ENCODE data around the gene LAGE3.
A peak's percentile ranks its signal among the peaks of the same experiment; 100 is the strongest.

LAGE3 gene

DNA sequence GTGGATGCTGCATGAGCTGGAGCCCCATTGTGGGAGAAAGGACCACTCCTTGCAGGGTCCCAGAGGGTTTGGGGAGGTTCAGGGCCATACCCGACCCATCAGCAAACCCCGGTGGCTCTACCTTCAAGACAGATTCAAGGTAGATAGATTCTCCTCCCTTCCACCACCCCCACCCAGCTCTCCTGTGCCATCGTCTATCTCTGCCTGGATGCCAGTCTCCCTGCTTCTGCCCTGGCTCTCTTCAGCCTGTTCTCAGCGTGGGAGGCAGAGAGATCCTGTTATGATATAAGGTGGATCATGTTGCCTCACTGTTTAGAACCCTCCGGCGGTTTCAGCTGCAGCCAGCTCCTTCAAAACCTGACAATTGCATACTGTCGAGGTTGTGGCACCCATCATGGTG is 5.4 kb downstream of the LAGE3 start:
- DNase-seq: no peak

DNA sequence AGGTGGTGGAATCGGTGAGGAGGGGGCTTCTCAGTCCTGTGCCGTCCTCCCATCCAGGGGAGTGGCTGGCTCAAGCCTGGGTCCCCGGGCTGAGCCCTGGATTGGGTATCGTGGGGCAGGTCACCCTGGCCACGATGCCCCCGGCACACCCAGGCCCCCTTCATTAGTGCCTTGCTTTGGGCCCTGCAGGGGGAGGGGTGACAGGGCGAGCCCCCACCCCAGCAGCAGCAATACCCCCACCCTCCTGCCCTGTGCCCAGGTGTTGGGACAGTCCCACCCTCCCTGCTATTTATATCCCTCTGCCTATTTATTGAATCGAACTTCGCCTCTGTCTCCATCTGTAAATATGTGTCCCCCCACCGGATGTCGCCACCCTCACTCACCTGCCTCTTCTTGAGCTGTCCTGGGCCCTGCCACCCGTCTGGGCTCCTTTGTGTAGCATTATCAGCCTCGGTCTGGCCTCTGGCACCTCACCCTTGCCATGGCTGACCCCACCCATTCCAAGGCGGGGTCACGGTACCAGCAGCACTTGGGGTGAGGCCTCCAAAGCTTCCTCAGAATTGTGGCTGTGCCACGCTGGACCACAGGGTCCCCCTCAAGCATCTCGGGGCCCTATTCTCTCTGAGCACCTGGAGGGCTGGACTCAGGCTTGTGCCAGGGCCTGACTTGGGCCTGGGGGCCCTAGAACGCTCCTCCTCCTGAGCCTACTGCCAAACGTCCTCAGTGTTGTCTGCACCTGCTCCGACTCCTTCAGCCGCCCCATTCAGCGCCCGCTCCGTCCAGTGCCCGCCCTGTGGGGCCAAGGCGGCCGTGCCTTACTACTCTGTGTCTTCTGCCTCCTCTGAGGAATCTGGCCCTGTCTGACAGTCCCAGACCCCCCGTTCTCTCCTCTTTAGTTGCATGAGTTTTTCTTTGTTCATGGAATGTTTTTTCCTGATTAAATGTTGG is 6.1 kb downstream of the LAGE3 start:
- DNase-seq: no peak

DNA sequence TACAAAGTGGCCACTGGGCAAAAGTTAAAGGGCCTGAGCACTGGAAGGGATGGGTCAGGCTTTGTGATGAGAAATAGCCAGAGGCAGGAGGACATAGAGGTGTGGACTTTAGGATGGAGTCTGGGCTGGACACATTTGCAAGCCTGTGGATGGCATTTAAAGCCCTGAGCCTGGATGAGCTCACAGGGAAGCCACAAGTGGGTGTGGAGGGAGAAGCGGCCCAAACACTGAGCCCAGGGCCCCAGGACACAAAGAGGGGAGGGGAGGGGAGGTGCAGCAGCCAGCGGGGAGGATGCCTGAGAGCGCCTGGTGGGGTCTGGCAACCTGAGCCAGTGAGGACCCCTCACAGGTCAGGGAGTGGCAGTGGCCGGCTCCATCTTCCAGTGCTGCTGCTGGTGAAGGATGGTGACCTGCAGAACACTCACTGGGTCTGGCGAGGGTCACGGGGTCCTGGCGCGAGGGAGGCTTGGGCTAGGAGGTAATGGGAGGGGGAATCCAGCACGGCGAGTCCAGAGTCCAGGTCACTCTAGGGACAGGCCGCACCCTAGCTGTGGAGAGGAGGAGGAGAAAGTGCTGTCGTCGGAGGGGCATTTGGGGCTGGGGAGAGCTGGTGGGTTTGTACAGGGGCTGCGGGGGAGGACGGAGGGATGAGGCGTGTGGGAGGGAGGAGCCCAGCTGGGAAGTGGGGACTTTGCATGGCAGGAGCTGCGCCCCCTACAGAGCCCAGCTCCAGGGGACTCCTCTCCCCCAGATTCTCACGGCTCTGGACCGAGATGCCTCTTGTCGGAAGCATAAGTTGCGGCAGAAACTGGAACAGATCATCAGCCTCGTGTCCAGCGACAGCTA is 7.0 kb downstream of the LAGE3 start:
- DNase-seq: no peak

DNA sequence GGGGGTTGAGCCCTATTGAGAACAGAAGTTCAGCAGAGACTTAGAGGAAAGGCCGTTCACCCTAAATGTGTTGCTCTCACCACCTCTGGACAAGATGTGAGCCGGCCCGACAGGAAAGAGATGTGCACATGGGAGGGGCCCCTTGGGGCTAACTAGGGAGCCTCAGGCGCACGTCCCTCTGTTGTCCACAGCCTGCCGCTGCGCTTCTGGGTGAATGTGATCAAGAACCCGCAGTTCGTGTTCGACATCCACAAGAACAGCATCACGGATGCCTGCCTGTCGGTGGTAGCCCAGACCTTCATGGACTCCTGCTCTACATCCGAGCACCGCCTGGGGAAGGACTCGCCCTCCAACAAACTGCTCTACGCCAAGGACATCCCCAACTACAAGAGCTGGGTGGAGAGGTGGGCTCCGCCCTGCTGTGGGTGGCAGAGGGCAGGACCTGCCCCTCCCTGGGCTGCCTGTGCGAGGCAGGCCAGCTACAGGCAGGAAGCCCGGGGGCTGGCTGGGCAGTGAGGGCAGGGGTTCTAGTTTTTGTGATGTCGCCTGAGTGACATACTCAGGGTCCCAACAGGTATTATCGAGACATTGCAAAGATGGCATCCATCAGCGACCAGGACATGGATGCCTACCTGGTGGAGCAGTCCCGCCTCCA is 8.0 kb downstream of the LAGE3 start:
- no peak for DNase-seq

DNA sequence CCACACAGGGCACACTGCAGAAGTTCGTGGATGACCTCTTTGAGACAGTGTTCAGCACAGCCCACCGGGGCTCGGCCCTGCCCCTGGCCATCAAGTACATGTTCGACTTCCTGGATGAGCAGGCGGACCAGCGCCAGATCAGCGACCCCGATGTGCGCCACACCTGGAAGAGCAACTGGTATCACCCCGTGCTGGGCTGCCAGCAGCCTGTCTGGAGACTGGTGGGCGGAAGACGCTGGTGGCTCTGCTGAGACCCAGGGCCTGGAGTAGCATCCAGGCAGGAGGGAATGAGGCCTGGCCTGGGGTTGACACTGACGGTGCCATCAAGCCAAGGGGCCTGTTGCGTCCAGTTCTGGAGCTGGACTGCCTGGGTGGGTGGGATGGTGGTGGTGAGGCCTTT is 8.6 kb downstream of the LAGE3 start:
- no peak for DNase-seq

DNA sequence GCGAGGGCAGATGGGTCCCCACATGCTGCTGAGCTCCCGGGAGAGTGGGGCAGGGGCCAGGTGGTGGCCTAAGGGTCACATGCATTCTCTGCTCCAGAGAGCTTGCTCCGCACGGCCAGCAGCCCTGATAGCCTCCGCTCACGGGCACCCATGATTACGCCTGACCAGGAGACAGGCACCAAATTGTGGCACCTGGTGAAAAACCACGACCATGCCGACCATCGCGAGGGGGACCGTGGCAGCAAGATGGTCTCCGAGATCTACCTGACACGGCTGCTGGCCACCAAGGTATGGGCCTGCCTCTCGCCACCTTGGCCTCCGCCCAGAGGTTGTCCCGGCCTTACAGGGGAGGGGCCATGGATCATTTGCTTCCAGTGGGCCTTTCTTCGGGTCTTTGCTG is 9.2 kb downstream of the LAGE3 start:
- no peak for DNase-seq

DNA sequence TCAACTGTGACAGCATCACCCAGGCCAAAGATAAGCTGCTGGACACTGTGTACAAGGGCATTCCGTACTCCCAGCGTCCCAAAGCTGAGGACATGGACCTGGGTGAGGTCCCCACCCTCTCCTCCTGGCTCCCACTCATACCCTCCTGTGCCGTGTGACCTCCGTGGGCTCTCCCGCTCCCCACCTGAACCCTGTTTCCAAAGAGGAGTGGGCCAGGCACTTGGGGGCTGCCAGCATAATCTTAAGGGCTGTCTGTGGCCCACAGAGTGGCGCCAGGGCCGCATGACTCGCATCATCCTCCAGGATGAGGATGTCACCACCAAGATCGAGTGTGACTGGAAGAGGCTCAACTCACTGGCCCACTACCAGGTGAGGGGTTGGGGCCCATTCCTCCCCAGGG is 10.0 kb downstream of the LAGE3 start:
- no peak for DNase-seq

DNA sequence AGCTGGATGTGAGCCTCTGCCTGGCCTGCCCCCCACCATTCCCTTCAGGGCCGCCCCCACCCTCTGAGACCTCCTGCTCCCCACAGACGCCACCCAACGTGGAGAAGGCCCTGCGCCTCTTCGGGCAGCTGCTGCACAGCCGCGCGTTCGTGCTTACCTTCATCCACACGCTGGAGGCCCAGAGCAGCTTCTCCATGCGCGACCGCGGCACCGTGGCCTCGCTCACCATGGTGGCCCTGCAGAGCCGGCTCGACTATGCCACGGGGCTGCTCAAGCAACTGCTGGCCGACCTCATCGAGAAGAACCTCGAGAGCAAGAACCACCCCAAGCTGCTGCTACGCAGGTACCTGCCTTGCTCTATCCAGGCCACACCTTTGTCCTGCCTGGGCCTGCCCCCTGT is 10.9 kb downstream of the LAGE3 start:
- no peak for DNase-seq

DNA sequence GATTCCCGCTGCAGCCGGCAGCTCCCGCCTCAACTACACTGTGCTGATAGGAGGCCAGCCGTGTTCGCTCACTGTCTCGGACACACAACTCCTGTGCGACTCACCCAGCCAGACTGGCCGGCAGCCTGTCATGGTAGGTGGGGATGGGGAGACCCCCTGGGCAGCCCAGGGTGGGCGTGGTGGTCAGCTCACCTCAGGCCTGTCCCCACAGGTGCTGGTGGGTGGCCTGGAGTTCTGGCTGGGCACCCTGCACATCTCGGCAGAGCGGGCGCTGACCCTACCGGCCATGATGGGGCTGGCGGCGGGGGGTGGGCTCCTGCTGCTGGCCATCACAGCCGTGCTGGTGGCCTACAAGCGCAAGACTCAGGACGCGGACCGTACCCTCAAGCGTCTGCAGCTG is 11.5 kb downstream of the LAGE3 start:
- DNase-seq: no peak

DNA sequence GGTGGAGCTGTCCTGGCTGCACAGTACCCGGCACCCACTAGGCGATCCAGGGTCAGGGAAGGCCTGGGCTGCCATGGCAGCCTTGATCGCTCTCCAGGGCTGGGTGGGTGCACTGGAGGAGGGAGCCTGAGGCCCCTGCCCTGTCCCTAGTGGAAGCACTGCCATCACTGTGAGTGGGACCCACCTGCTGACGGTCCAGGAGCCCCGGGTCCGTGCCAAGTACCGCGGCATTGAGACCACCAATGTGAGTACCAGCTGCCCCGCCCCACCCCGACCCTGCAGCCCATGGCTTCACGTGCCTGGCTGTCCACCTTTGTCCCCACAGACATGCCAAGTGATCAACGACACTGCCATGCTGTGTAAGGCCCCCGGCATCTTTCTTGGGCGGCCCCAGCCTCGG is 12.2 kb downstream of the LAGE3 start:
- no peak for DNase-seq

DNA sequence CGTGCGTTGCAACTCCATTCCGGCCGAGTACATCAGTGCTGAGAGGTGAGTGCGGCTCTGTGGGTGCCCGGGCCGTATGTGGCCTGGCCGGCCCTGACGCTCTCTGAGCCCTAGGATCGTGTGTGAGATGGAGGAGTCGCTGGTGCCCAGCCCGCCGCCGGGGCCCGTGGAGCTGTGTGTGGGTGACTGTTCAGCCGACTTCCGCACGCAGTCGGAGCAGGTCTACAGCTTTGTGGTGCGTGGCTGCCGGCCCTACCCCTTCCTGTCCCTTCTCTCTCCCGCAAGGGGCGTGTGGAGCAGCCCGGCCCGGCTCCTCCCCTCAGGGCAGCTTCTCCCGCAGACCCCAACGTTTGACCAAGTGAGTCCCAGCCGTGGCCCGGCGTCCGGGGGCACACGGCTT is 13.0 kb downstream of the LAGE3 start:
- DNase-seq: no peak

DNA sequence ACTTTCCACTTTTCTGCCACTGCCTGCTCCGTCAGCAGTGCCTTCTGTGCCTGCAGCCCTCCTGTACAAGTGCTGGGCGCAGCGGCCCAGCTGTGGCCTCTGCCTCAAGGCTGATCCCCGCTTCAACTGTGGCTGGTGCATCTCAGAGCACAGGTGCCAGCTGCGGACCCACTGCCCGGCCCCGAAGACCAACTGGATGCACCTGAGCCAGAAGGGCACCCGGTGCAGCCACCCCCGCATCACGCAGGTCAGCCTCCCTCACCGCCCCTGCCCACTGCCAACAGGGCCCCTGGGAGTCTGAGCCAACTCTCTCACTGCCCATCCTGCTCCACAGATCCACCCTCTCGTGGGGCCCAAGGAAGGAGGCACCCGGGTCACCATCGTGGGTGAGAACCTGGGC is 13.5 kb downstream of the LAGE3 start:
- DNase-seq: no peak

DNA sequence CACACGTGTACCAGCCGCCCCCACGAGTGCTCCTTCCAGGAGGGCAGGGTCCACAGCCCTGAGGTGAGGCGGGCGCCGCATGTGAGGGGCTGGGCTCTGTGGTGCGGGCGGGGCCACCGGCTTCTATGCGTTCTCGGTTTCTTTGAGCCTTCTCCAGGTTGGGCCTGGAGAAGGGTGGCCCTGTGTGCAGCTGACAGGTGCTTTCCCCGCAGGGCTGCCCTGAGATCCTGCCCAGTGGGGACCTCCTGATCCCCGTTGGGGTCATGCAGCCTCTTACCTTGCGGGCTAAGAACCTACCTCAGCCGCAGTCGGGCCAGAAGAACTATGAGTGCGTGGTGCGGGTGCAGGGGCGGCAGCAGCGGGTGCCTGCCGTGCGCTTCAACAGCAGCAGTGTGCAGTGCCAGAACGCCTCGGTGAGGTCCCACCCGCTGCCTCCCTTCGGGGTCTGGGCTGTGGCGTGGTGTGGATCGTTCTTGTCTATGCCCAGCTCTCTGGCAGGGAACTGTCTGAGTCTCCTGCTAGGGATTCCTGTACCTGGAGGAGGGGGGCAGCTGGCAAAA is 14.2 kb downstream of the LAGE3 start:
- DNase-seq: no peak

DNA sequence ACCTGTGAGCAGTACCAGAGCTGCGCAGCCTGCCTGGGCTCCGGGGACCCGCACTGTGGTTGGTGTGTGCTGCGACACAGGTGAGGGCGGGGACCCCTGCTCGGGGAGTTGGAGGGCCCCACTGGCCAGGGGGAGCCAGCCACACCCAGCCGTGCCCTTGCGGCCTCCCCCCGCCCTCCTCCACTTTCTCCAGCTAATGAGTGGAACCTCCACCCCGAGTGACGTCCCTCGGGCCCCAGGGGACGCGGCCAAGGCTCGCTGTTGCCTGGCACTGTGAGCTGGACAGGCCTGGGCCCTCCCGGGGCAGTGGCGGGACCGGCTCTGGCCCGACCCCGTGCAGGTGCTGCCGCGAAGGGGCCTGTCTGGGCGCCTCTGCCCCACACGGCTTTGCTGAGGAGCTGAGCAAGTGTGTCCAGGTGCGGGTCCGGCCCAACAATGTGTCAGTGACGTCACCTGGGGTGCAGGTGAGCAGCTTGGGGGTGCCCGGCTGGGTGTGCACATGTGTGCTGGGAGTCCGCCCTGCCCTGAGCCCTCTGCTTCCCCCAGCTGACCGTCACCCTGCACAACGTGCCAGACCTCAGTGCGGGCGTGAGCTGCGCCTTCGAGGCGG is 15.4 kb downstream of the LAGE3 start:
- DNase-seq: no peak

DNA sequence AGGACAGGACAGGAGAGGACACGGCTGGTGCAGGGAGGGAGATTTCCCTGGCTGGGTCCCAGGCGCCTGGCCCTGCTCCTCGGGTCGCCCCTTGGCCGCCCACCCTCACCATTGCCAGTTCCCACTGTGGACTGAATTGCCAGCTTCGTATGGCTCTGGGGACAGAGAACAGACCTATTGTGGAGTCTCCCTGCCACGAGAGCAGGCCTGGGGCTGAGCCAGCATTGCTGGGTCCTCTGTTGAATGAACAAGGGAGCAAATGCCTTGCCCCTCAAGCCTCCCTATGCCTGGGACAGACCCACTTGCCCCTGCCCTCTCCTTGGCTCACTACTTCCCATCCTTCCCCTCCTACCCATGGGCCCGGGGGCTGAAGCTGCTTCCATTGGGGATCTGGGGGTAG is 16.7 kb downstream of the LAGE3 start:
- no peak for DNase-seq

DNA sequence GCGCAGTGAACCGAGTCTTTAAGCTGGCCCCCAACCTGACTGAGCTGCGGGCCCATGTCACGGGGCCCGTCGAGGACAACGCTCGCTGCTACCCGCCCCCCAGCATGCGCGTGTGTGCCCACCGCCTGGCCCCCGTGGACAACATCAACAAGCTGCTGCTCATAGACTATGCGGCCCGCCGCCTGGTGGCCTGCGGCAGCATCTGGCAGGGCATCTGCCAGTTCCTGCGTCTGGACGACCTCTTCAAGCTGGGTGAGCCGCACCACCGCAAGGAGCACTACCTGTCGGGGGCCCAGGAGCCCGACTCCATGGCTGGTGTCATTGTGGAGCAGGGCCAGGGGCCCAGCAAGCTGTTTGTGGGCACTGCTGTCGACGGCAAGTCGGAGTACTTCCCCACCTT is 18.8 kb downstream of the LAGE3 start:
- no peak for DNase-seq

DNA sequence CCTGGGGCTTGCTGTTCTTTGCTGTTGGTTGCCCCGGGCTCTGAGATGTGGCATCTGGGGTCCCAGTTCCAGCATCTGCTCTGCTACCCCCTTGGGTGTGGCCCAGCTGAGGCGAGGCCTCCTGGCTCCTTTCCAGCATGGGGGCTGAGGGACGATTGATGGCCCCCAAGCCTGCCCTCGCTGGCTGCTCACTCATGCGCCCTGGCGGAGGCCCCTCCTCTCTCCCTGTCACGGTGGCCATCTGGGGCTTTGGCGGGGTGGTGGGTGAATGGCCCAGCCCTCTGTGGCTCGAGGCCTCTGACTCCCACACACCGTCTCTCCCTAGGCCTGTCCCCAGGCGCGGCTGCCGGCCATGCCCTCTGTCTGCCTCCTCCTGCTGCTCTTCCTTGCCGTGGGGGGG is 19.2 kb downstream of the LAGE3 start:
- DNase-seq: no peak

DNA sequence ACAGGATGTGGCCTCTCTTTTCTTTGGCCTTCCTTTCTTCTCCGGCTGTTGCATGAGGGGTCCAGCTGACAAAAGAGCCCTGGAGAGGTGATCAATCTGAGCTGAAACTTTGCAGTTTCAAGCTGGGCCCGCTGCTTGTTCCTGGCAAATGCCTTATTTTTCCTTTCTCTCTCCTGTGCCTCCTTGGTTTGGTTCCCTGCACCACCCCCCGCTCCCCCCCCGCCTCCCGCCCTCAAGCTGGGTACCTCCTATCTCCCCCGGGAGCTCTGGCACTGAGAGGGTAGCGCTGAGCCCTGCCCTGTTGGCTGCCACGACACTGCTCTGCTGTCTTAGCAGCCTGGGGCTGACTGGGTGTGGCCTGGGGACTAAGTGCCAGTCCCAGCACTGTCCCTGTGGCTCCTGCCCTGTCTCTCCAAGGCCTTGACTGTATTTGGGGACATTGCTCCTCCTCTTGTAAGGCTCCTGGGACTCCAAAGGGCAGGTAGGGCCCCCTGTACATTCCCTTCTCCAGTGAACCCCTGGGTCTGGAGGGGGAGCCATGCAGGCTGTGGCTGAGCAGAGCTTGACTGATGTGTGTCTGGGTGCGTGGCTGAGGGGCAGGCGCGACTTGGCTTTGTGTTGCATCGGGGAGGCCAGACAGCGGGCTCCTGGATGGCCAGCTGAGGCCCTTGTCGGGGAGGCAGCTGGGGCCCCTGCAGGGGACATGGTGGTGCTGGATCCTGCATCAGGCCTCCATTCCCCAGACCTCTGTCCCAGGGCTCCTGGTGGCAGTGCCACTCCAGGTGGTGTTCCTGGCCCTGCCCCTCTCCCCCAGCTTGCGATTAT is 19.9 kb downstream of the LAGE3 start:
- DNase-seq: peak; percentile 16

DNA sequence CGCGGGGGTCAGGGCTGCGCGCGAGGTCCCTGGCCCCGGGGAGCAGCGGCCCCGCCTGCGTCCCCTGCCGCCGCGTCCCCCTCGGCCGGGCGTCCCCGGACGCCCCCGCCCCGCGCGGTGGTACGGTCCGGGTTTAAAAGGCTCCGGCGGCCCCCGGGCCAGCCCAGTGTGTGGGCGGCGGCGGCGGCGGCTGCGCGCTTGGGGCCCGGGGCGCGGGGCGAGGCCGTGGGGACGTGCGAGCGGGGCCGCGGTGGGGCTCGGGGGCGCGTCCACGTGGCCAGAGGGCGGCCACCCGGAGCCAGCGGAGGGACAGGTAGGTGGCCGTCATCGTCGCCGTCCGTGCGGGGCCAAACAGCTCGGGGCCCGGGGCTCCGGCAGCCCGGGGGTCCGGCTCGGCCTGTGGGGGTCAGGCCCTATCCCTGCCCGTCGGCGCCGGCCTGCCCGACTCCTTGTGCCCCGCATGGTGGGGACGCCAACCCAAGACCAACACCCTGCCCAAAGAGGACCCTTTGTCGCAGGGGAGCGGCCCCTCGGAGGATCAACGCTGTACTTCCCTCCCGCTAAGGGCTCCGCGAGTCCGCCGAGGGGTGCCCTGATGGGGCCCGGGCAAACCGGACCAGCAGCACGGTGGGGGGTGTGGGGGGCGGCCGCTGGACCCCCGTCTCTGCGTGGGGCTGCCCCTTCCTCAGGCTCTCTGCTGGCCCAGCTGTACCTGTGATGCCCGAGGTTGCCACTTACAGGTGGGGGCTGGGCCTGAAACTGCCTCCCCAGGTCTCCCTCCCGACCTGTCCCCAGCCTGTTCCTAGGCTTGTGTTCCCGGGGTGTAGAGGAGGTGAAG is 20.7 kb downstream of the LAGE3 start, which contains the start of gene PLXNA3:
Gene PLXNA3 (plus strand): TSS at position 166 of the 838 bp plus-strand sequence. CDS start 1,903 bp downstream, outside the sequence.
- DNase-seq: peak; percentile 45

DNA sequence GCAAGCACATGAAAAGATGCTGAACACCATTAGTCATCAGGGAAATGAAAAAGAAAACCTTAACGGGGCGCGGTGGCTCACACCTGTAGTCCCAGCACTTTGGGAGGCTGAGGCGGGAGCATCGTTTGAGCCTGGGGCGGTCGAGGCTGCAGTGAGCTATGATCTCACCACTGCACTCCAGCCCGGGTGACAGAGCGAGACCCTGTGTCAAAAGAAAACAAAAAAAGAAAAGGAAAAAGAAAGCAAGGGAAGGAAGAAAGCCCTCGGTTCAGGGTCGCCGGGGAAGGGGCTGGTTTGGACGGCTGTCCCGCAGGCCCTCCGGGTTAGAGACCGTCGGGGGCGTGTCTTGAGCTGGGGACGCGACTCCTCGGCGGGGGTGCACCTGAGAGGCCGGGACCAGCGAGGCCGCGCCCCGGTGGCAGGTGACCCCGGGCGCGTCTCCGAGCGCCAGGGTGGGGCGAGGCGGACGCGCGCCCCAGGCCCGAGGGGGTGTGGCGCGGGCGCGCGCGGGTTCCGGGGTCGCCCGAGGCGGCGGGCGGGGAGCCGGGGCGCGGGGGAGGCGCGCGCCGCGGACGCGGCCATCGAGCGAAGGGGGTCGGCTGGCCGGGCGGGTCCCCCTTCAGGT is 21.5 kb downstream of the LAGE3 start:
- peak; percentile 32 for DNase-seq
